Panc1 (cell line): ENCODE data around the gene CFAP68.

Experiments
- CTCF ChIP-seq: fragments of 450-650 bp; IDR thresholded peaks from 2 replicates; pipeline ENCODE4 v1.5.1; 2017; ENCODE audit warnings: mild to moderate bottlenecking
- POLR2AphosphoS5 ChIP-seq: IDR thresholded peaks from 2 replicates; pipeline ENCODE4 v1.6.1; 2012; ENCODE audit warnings: mild to moderate bottlenecking, low read depth, low read length, moderate library complexity
- SIN3A ChIP-seq: IDR thresholded peaks from 2 replicates; pipeline ENCODE4 v1.6.1; 2012; ENCODE audit warnings: low read depth, mild to moderate bottlenecking, low read length, moderate library complexity, borderline replicate concordance; ENCODE audit not compliant: insufficient read depth

- TF ChIP-seq CTCF (no peak), SIN3A (no peak), POLR2AphosphoS5 (no peak)
Observed at GRCh38 chr11:111916768-111917167, 37.4 kb downstream of the CFAP68 start.
